PC-3 (cell line): Measurements from ENCODE around the gene EEIG2. TPM values are rescaled to one million over a fixed set of nuclear protein-coding genes. Genes with fewer than 3 reads are reported as not detected.

Source experiments
- ATAC-seq: fragments of 200-7000 bp; cut with Tn5 transposase; 2 replicates; pipeline ENCODE4 v1.9.1; 2020; ENCODE audit warnings: mild to moderate bottlenecking, moderate library complexity
- BruUV-seq: library from RNA; stranded (reverse); fragments of 400-500 nt; replicated peaks from 2 replicates; lab custom pipeline; 2021; lab: Mats Ljungman, UMichigan
- CTCF ChIA-PET: fragments of 300-600 bp; sonication (Branson Sonifier 250); formaldehyde crosslinking; loops from one replicate; lab custom pipeline; 2022; ENCODE audit warnings: antibody characterized with exemption; lab: Charles Lee
- POLR2A ChIA-PET: fragments of 300-600 bp; sonication (Branson Sonifier 250); formaldehyde crosslinking; loops from one replicate; lab custom pipeline; 2022; ENCODE audit warnings: antibody characterized with exemption; ENCODE audit not compliant: unreplicated experiment; lab: Charles Lee
- DNase-seq: peaks from one replicate; pipeline ENCODE4 v3.0.0-alpha.2; 2015
- H2AFZ ChIP-seq: fragments of 300-600 bp; sonication (generic); 2 replicates; pipeline ENCODE4 v1.6.0; 2016; ENCODE audit warnings: antibody characterized with exemption, low read length
- H3F3A ChIP-seq: fragments of 300-600 bp; sonication (generic); one replicate; pipeline ENCODE4 v1.6.0; 2017; ENCODE audit warnings: antibody characterized with exemption, low read length, control low read depth, mild to moderate bottlenecking; ENCODE audit not compliant: unreplicated experiment
- H3K27ac ChIP-seq: fragments of 300-600 bp; sonication (generic); 2 replicates; pipeline ENCODE4 v1.5.1; 2016; ENCODE audit warnings: mild to moderate bottlenecking, low read length
- H3K27me3 ChIP-seq: fragments of 300-600 bp; sonication (generic); 2 replicates; pipeline ENCODE4 v1.6.1; 2016; ENCODE audit warnings: low read length, mixed read lengths
- H3K36me3 ChIP-seq: fragments of 300-600 bp; sonication (generic); 2 replicates; pipeline ENCODE4 v1.6.1; 2016; ENCODE audit warnings: low read depth, mixed run types, low read length, mixed read lengths
- H3K4me1 ChIP-seq: fragments of 300-600 bp; sonication (generic); 2 replicates; pipeline ENCODE4 v1.5.1; 2016; ENCODE audit warnings: low read length; ENCODE audit not compliant: insufficient read depth
- H3K4me2 ChIP-seq: fragments of 300-600 bp; sonication (generic); 2 replicates; pipeline ENCODE4 v1.6.0; 2016; ENCODE audit warnings: low read length
- H3K4me3 ChIP-seq: fragments of 300-600 bp; sonication (generic); 2 replicates; pipeline ENCODE4 v1.5.1; 2016; ENCODE audit warnings: mild to moderate bottlenecking, low read length, mixed read lengths
- H3K79me2 ChIP-seq: fragments of 300-600 bp; sonication (generic); 2 replicates; pipeline ENCODE4 v1.6.1; 2017; ENCODE audit warnings: low read length, mixed read lengths
- H3K9ac ChIP-seq: fragments of 300-600 bp; sonication (generic); 2 replicates; pipeline ENCODE4 v1.6.0; 2016; ENCODE audit warnings: mild to moderate bottlenecking, low read length
- H3K9me2 ChIP-seq: fragments of 300-600 bp; sonication (generic); replicated peaks from 2 replicates; pipeline ENCODE4 v1.6.1; 2016; ENCODE audit warnings: mixed run types, low read length, mixed read lengths
- H3K9me3 ChIP-seq: fragments of 300-600 bp; sonication (generic); 2 replicates; pipeline ENCODE4 v1.6.1; 2016; ENCODE audit warnings: low read length, mixed read lengths
- H4K20me1 ChIP-seq: fragments of 300-600 bp; sonication (generic); 2 replicates; pipeline ENCODE4 v1.6.1; 2016; ENCODE audit warnings: low read length, mixed read lengths
- EZH2 ChIP-seq: fragments of 300-600 bp; sonication (generic); IDR thresholded peaks from one replicate; pipeline ENCODE4 v1.6.1; 2017; ENCODE audit warnings: antibody characterized with exemption, mild to moderate bottlenecking, low read length; ENCODE audit not compliant: unreplicated experiment
- EZH2phosphoT487 ChIP-seq: fragments of 300-600 bp; sonication (generic); IDR thresholded peaks from 2 replicates; pipeline ENCODE4 v1.6.1; 2018; ENCODE audit warnings: mild to moderate bottlenecking, antibody characterized with exemption, low read length, borderline replicate concordance
- intact Hi-C: fragments of 100-400 bp; cut with micrococcal nuclease; formaldehyde crosslinking; loops from 2 replicates; pipeline ENCODE4 v1.9.0; 2023
- total RNA-seq: library from RNA; depleted of rRNA; stranded (reverse); fragments of >200 nt; gene quantifications from 2 replicates; pipeline ENCODE4 v1.2.3, GENCODE V29; 2014
- TF ChIP-seq, protein P1 (sequence below): fragments of 300-600 bp; sonication (generic); conservative IDR thresholded peaks from 2 replicates; pipeline ENCODE4 v1.5.1; 2017; ENCODE audit warnings: antibody characterized with exemption, low read depth, mild to moderate bottlenecking, low read length

Gene EEIG2
- total RNA-seq, 1 experiment from 2014 or later: 6.2 TPM

DNA sequence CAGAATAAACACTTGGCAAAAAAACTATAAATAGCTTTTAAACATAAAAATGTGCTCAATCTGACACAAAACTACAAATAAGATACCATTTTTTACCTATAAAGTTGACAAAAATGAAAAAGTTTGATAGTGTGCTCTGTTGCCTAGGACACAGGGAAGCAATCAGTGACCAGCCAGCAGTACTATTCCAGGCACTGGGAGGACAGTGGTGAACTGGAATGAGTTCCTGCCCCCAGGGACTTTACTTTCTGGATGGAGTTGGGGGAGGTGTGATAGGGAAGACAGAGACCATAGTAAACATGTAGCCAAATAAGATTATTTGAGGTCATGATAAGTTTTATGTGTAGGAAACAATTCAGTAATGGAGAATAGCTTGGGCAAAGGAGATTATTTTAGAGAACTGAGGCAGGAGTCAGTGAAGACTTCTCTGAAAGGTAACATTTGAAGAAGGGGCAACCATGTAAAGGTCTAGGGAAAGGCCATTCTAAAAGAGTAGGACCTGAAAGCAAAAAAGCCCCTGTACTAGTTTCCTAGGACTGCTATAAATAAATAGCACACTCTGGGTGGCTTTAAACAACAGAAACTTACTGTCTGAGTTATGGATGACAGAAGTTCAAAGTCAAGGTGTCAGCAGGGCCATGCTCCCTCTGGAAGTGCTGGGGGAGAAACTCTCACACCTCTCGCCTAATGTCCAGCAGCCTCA, 42.0 kb downstream of the EEIG2 start:
- POLR2A ChIA-PET: no interaction called here
- CTCF ChIA-PET: no interaction called here
- Histone ChIP-seq H2AFZ (no peak overlapping the region), H3K36me3 (no peaks in the 10 kb centered on the region), H3K4me3 (no peak overlapping the region), H3K79me2 (no peaks in the 10 kb centered on the region), H3K9ac (no peak overlapping the region), H3K4me2 (no peak overlapping the region), H3K4me1 (peaks cover 6% of the 10 kb centered on the region), H3K9me2 (no peaks in the 10 kb centered on the region), H3F3A (no peaks in the 10 kb centered on the region), H3K9me3 (no peaks in the 10 kb centered on the region), H4K20me1 (no peaks in the 10 kb centered on the region), H3K27ac (no peak overlapping the region), H3K27me3 (no peaks in the 10 kb centered on the region)
- DNase-seq: no peak
- TF ChIP-seq, protein P1, sequence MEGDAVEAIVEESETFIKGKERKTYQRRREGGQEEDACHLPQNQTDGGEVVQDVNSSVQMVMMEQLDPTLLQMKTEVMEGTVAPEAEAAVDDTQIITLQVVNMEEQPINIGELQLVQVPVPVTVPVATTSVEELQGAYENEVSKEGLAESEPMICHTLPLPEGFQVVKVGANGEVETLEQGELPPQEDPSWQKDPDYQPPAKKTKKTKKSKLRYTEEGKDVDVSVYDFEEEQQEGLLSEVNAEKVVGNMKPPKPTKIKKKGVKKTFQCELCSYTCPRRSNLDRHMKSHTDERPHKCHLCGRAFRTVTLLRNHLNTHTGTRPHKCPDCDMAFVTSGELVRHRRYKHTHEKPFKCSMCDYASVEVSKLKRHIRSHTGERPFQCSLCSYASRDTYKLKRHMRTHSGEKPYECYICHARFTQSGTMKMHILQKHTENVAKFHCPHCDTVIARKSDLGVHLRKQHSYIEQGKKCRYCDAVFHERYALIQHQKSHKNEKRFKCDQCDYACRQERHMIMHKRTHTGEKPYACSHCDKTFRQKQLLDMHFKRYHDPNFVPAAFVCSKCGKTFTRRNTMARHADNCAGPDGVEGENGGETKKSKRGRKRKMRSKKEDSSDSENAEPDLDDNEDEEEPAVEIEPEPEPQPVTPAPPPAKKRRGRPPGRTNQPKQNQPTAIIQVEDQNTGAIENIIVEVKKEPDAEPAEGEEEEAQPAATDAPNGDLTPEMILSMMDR: no peak
- no peak for TF ChIP-seq EZH2phosphoT487
- no peak for TF ChIP-seq EZH2
- intact Hi-C loops: no loop called here
- no peak for ATAC-seq
- no TSS peak for BruUV-seq

DNA sequence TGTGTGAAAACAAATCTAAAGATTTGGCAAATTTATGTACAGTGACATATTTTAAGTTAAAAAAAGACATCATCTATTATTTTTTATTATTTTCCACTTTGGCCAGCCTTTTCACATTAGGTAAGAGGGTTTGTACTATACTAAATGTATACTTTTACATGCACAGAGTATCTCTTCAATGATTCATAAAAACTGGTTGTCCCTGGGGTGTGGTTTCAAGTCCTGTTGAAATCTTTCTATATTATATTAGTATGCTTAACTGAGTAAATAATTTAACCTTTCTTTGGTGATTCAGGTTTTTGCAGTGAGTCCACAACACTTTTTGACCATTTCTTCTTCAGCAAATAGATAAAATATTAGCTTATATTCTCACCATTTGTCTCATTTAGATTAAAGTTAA, 45.7 kb downstream of the EEIG2 start:
- Histone ChIP-seq H3K27me3 (no peaks in the 10 kb centered on the region), H3K27ac (peak overlapping the region; percentile 15; the same call in 1 of the 2 replicates), H3K9ac (no peak overlapping the region), H3K9me3 (no peaks in the 10 kb centered on the region), H3K4me1 (peaks cover 6% of the 10 kb centered on the region), H3K79me2 (no peaks in the 10 kb centered on the region), H3K9me2 (no peaks in the 10 kb centered on the region), H3K4me3 (no peak overlapping the region), H2AFZ (no peak overlapping the region), H3K36me3 (no peaks in the 10 kb centered on the region), H4K20me1 (no peaks in the 10 kb centered on the region), H3K4me2 (no peak overlapping the region), H3F3A (no peaks in the 10 kb centered on the region)
- peak; percentile 66 for ATAC-seq
- TF ChIP-seq EZH2phosphoT487 (no peak), EZH2 (no peak)
- TF ChIP-seq, protein P1: no peak
- no TSS peak for BruUV-seq
- peak; percentile 40 for DNase-seq
- intact Hi-C loops: no loop called here
- CTCF ChIA-PET: interaction anchor here (0.6 kb wide), 1 partner anchor 41 kb away, joined by 3 read pairs; no protein-coding TSS in a partner anchor
- POLR2A ChIA-PET: no interaction called here

DNA sequence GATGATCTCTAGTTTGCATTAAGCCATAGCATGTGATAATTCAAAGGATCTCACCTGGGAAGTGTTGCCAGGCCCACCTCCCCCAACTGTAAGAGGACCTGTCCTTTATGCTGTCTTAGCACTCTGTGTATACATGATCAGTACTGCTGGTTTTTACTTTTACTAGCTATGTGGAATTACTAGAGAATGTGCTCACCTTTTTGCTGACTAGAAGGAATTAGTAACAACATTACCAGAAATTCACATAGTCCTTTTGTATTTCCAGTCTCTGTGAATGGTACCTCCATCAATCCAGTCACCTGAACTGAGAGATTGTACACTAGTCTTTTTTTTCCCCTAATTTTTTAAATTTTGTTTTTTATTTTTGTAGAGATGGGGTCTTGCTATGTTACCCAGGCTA, 46.6 kb downstream of the EEIG2 start:
- H3K36me3 ChIP-seq: no peaks in the 10 kb centered on the region
- H3K4me2 ChIP-seq: no peak overlapping the region
- no peaks in the 10 kb centered on the region for H3K79me2 ChIP-seq
- no peak overlapping the region for H3K27ac ChIP-seq
- no peaks in the 10 kb centered on the region for H3K9me3 ChIP-seq
- no peak for DNase-seq
- no peak for ATAC-seq
- no peaks in the 10 kb centered on the region for H3K27me3 ChIP-seq
- H3K4me1 ChIP-seq: peaks cover 6% of the 10 kb centered on the region
- no peak for TF ChIP-seq EZH2
- no peaks in the 10 kb centered on the region for H3K9me2 ChIP-seq
- no peak overlapping the region for H2AFZ ChIP-seq
- no peaks in the 10 kb centered on the region for H3F3A ChIP-seq
- intact Hi-C loops: no loop called here
- no peaks in the 10 kb centered on the region for H4K20me1 ChIP-seq
- no TSS peak for BruUV-seq
- no peak overlapping the region for H3K9ac ChIP-seq
- ChIA-PET CTCF (no interaction called here), POLR2A (no interaction called here)
- H3K4me3 ChIP-seq: no peak overlapping the region
